Fibroblast of gingiva (primary cell): ENCODE results near the gene RPS19BP1.
"Not testable (repeated sequence)": the region's sequence is repeated elsewhere in the genome, so short reads cannot be mapped to it uniquely, and the experiment has no call there.

ENCODE experiments used
- DNase-seq: peaks from one replicate; pipeline ENCODE4 v3.0.0-alpha.2; 2011; ENCODE audit warnings: low read depth

Gene RPS19BP1

GRCh38 chr22:39513791-39514190 lies 18.8 kb downstream of the RPS19BP1 start:
- DNase-seq, result no peak

GRCh38 chr22:39512026-39512425 lies 20.5 kb downstream of the RPS19BP1 start:
- DNase-seq, result no peak

- DNase-seq, result no peak
These were observed 21.3 kb downstream of the RPS19BP1 start for GRCh38 chr22:39511226-39511625.

GRCh38 chr22:39510529-39511149 lies 21.9 kb downstream of the RPS19BP1 start:
- DNase-seq, result no peak

GRCh38 chr22:39508393-39508792 lies 24.2 kb downstream of the RPS19BP1 start:
- DNase-seq, result no peak

- DNase-seq, result not testable (repeated sequence)
These were observed 25.5 kb downstream of the RPS19BP1 start for GRCh38 chr22:39507021-39507420.

- DNase-seq, result no peak
These were observed 28.5 kb downstream of the RPS19BP1 start for GRCh38 chr22:39504071-39504470.

- no peak for DNase-seq
These were observed 28.9 kb downstream of the RPS19BP1 start for GRCh38 chr22:39503630-39504029.

GRCh38 chr22:39502789-39503409 lies 29.6 kb downstream of the RPS19BP1 start:
- DNase-seq, result peak; percentile 44

GRCh38 chr22:39502109-39502788 lies 30.3 kb downstream of the RPS19BP1 start, which contains the start of gene MIEF1:
TSS of gene MIEF1 (plus strand) at chr22:39502290. CDS start at chr22:39511295, 9,005 bp downstream.
- DNase-seq, result peak; percentile 96

- DNase-seq, result no peak
These were observed 30.9 kb downstream of the RPS19BP1 start for GRCh38 chr22:39501644-39502108.

GRCh38 chr22:39500101-39500500 lies 32.4 kb downstream of the RPS19BP1 start:
- DNase-seq, result no peak

GRCh38 chr22:39498802-39499201 lies 33.7 kb downstream of the RPS19BP1 start:
- no peak for DNase-seq

GRCh38 chr22:39498368-39498767 lies 34.2 kb downstream of the RPS19BP1 start:
- DNase-seq, result no peak

- DNase-seq, result no peak
These were observed 35.1 kb downstream of the RPS19BP1 start for GRCh38 chr22:39497429-39497828.

- peak; percentile 49 for DNase-seq
These were observed 36.3 kb downstream of the RPS19BP1 start for GRCh38 chr22:39496131-39496838.

- DNase-seq, result no peak
These were observed 38.0 kb downstream of the RPS19BP1 start for GRCh38 chr22:39494471-39495120.

- peak; percentile 67 for DNase-seq
These were observed 38.8 kb downstream of the RPS19BP1 start for GRCh38 chr22:39493759-39494158.

- DNase-seq, result no peak
These were observed 40.4 kb downstream of the RPS19BP1 start for GRCh38 chr22:39492186-39492585.

- no peak for DNase-seq
These were observed 40.9 kb downstream of the RPS19BP1 start for GRCh38 chr22:39491696-39492095.

GRCh38 chr22:39490966-39491680 lies 41.4 kb downstream of the RPS19BP1 start:
- no peak for DNase-seq
